Glomerular endothelial cell (primary cell): ENCODE data around the gene MINDY1. TPM values are rescaled to one million over a fixed set of nuclear protein-coding genes. Genes with fewer than 3 reads are reported as not detected.

Experiments
- DNase-seq: peaks from one replicate; pipeline ENCODE4 v3.0.0-alpha.2; 2011; ENCODE audit warnings: low read depth, low spot score; ENCODE audit errors: extremely low read depth
- total RNA-seq: library from RNA; depleted of rRNA; stranded (reverse); fragments of >200 nt; gene quantifications from 2 replicates; pipeline ENCODE4 v1.2.3, GENCODE V29; 2015

Gene MINDY1
- total RNA-seq, 1 donor from 2014 or later, result 17.9 TPM

- DNase-seq, result no peak
Measured at GRCh38 chr1:151012684-151013471, 6.2 kb upstream of the MINDY1 start.

GRCh38 chr1:151011154-151011850 is 4.6 kb upstream of the MINDY1 start:
- DNase-seq, result no peak

- DNase-seq, result no peak
Measured at GRCh38 chr1:151010346-151010726, 3.6 kb upstream of the MINDY1 start.

DNA sequence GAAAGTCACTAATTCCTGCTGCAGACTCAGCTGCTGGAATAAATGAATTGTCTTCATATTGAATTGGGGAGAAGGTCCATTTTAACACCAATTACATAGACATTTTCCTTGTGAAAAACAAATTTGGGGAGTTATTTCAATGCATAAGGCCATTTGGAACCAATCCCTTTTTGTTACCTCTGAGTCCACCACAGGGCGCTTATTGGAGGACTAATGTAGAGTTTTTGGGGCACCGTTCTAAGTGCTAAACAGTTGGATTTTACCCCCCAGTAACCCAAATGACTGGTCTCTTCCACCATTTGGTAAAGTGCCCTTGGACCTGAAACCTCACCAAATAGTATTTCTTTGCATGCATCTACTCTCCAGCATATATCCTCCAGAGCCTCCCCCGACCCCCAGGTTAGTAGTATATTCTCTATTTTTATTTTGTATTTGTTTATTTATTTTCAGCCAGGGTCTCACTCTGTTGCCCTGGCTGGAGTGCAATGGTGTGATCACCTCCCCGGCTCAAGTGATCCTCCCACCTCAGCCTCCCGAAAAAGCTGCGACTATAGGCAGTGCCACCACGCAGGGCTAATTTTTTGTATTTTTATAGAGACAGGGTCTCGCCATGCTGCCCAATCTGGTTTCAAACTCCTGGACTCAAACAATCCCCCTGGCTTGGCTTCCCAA is 3.1 kb upstream of the MINDY1 start:
- DNase-seq, result no peak

DNA sequence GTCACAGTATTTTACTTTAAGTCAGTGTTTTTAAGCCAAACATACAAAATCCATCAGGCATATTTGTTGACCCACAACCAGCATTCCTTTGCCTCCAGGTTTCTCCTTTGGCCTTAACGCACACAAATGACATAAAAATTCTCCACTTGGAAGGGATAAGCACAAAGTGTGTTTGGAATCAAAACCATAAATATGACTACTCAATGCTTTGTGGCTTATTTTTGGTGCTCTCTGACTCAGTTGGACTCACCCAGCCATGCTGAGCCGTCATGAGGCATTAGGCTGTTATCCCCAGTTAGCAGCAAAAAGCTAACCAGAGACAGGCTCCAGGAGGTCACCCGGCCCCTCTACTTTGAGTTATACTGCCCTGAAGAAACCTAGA is 2.5 kb upstream of the MINDY1 start:
- no peak for DNase-seq

GRCh38 chr1:151008244-151009205 is 1.8 kb upstream of the MINDY1 start, which contains the start of gene PRUNE1:
TSS of gene PRUNE1 (plus strand) at chr1:151008449. CDS start at chr1:151008633, 184 bp downstream.
- peak; percentile 95 for DNase-seq

DNA sequence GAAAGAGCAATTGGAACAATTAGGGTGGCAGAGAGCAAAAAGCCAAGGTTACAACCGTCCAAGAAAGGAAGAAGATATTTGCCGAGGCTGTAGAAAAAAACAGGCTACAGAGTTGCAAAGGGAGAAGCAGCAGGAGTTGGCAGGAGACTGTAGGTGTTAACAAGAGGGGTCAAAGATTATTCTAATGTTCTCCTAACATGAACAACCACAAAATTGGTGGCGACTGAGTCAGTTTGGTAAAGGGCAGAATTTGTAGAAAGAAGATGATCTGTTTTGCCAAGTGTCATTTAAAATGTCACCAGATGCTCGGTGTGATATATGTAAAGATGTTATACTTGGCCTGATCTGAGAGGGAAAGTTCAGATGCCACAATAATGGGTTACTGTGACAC is 1.1 kb upstream of the MINDY1 start:
- no peak for DNase-seq

DNA sequence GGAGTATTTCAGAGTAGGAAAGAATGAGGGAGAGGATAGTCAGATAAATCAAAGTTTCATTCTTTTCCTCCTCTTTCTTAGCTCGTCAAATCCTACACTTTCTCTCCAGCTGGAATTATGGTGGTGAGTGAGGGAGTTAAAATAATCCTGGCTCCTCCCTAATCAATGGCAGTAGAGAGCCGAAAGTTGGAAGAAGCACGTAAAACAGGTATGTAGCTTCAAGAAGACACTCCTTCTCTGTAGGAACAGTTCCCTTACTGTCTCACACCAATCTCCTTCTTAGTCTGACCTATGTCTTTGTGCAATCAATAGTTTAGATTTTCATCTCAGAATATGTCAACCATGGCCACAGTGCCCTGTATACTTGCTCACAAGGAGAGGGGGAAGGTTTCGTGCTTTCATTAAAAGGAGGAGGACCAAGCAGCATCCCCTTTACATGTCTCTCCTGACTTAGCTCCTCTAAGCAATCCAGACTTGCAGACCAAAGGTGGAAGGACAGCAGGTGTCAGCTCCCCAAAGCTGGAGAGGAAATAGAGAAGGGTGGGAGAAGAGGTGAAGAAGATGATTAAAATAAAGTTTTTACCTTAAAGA is 878 bp downstream of the MINDY1 start:
- no peak for DNase-seq

DNA sequence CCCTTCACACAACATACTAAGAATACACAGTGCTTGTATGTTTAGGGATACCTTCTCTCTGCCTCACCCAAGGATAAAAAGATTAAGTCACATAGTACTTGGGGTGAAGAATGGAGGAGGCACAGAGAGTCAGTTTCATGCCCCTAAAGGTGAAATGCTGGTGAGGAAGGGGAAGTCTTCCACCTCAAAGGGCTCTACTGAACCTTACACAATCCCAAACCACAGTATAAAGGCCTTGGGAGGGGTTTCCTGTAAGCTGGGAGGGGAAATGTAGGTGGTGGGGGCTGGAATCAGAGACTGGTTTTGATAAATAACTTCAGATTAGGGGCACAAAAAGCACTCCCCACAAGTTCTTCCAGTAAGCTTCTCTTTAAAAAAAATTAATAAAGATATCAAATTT is 3.5 kb downstream of the MINDY1 start:
- DNase-seq, result no peak

DNA sequence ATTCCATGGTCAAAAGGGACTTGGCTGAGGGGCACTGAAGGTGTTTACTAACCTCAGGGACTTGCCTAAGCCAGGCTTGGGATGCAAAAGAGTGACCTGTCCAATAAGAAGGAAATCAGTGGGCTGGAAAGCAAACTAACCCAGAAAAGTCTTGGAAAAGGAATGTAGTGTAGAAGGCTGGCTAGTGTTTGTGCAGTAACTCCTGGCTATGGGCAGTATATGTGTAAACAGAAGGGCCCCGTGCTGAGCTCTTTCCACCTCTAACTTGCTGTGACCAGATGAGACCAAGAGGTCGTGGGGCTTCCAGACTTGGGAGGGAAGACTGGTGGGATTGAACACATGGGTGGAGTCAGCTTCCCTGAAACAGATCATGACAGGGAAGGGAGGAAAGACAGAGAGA is 4.1 kb downstream of the MINDY1 start:
- no peak for DNase-seq

GRCh38 chr1:151002051-151002450 is 4.7 kb downstream of the MINDY1 start:
- no peak for DNase-seq

GRCh38 chr1:151001602-151002001 is 5.1 kb downstream of the MINDY1 start:
- DNase-seq, result no peak

DNA sequence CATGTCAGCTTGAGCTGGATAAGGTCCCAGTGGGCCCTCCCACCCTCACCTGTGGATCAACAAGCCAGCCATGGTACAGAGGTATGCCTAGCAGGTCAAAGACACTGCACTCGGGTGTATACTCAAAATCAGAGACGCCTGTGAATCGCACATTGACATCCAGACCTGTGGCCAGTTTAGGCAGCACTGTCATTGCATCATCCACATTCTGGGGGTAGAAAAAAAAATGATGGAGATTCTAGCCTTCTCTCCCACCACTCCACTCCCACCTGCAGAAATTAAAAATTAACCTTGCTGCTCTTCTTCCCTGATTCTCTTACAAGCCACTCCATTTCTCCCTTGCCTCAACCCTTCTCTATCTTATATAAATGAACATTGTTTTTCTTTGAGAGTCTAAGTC is 6.3 kb downstream of the MINDY1 start:
- no peak for DNase-seq

GRCh38 chr1:150999926-151000325 is 6.8 kb downstream of the MINDY1 start:
- no peak for DNase-seq

DNA sequence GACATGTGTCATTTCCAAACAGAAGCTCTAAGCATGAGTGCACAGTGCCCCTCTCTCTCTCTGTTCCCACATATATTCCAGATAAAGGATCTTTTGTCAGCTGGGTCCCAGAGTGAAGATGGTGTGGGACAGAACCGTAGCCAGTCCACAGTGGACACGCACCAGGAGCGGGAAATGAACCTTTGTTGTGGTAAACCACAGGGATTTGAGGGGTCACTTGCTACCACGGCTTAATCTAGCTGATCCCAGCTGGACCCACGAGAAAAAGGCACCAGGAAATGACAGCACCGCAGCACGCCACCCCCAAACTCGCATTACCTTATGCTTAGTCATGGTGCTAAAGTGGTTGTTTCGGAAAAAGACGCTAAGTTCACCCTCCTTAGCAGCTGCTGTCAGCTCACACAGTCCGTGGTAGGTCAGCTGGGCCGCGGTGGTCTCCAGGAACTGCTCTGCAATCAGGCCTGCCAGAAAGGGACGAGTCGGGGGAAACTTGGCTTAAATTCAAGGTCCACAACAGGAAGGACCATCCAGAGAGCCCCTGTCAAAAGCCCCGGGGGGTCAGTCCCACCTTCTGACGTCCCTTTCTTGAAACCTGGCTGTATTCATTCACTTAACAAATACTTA is 7.5 kb downstream of the MINDY1 start:
- no peak for DNase-seq

GRCh38 chr1:150997949-150998348 is 8.8 kb downstream of the MINDY1 start:
- DNase-seq, result no peak

DNA sequence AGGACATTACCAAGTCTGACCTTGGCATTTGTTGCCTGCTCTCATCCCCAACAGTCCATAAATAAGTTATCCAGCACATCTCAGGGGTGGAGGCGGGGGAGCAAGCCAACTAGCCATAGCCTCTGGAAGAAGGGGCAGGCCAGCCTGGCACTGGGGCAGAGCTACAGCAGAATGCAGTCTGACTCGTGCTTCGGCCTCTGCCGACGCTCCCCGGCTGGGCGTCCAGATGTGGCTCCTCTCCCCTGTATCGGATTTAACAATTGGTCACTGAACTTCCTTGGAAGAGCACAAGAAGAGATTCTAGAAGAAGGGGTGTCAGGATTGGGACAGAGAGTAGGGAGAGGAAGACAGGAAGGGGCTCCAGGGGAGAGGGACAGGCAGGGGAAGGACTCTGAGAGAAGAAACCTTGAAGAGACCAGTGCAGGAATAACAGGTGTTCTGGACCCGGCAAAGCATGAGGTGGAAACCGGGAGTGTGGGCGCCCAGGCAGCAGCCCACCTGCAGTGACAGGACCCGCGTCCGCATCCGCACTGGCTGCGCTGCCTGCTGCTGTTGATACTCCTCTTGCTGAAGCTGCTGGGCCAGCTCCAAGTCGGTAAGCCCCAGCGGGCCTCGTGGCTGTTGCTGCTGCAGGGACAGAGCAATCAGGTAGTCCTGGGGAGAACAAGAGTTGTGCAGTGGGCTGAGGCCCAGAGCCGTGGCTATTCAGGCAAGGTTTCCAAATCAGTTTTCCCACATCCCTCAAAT is 9.4 kb downstream of the MINDY1 start:
- DNase-seq, result no peak

- DNase-seq, result no peak
Measured at GRCh38 chr1:150995896-150996295, 10.8 kb downstream of the MINDY1 start.

DNA sequence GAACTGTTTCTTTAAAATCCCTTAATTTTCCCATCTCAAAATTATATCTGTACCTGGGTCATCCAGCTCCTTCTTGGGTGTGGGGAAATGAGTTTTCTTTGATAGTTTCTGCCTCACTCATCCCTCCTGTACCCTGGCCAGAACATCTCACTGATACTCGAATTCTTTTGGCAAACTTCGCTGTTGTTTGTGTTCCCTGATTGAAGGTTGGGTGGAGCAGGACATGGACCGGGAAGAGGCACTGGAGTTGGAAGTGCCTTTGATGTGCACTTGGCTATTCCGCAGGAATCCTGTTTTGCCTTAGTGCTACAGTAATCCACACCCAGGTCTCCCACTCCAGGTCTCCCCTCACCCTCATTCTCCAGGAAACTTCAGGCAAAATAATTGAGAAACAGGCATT is 11.2 kb downstream of the MINDY1 start:
- DNase-seq, result no peak
